ENCODE data around the gene VSTM2B.

VSTM2B gene

DNA sequence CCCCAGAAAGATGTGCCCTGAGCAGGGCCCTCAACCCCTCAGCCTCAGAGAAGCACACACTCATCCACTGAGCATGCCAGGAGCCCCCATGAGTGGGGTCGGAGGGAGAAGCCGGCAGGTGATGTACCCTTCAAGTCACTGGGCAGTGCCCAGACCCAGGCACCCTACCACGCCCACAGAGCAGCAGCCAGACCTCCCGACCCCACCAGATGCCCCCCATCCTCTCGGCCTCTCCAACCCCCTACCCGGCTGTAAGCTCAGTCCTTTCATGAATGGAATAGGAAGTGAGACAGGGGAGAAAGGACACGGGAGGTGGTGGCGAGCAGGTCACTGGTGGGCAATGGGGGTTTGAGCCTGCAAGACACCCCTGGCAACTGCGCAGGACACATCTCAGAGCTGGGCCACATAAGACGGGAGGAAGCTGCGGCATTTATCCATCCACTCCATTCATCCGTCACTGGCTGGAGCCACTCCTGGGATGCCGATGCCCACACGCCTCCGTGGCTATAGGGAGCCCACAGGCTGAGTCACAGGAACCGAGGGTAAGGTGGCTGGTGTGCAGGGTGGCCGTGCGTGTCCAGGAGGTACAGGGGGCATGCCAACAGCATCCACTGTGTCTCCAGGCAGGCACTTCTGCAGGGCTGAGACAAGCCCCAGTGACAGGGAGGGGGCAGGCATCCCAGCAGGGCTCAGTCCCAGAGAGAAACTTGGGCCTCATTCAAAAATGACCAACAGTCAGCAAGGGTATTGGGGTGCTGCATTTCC, 23.8 kb upstream of the VSTM2B start:
- no peak for DNase-seq
- H3K4me3 Mint-ChIP-seq, result no peak overlapping the region
- no peak for ATAC-seq (replicated peaks)
- no peak overlapping the region for H3K27ac Mint-ChIP-seq
- H3K27me3 Mint-ChIP-seq, result peaks cover 27 to 65% of the 10 kb centered on the region in 2 donors
- no peaks in the 10 kb centered on the region for H3K36me3 Mint-ChIP-seq (ENCODE audit: insufficient read depth)
- no peaks in the 10 kb centered on the region for H3K9me3 Mint-ChIP-seq
- no peaks in the 10 kb centered on the region for H3K4me1 Mint-ChIP-seq (ENCODE audit: low read depth in 2 of 2)

DNA sequence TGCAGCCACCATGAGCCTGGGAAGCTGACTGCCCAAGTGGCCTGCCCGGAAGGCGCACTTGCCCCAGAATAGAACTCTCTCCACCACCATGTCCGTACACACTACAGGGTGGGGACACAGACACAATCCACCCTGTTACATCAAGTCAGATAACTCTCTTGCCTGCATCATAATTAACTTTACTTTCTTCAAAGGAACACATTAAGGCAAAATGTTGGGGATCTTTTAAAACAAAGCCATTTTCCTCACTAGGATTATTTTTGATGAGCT, 23.3 kb upstream of the VSTM2B start:
- no peak for DNase-seq
- no peak overlapping the region for H3K4me3 Mint-ChIP-seq
- H3K27me3 Mint-ChIP-seq, result peaks cover 30 to 69% of the 10 kb centered on the region in 2 donors
- H3K9me3 Mint-ChIP-seq, result no peaks in the 10 kb centered on the region
- no peak for ATAC-seq (replicated peaks)
- no peaks in the 10 kb centered on the region for H3K36me3 Mint-ChIP-seq (ENCODE audit: insufficient read depth)
- H3K4me1 Mint-ChIP-seq (ENCODE audit: low read depth in 2 of 2), result no peaks in the 10 kb centered on the region
- no peak overlapping the region for H3K27ac Mint-ChIP-seq

DNA sequence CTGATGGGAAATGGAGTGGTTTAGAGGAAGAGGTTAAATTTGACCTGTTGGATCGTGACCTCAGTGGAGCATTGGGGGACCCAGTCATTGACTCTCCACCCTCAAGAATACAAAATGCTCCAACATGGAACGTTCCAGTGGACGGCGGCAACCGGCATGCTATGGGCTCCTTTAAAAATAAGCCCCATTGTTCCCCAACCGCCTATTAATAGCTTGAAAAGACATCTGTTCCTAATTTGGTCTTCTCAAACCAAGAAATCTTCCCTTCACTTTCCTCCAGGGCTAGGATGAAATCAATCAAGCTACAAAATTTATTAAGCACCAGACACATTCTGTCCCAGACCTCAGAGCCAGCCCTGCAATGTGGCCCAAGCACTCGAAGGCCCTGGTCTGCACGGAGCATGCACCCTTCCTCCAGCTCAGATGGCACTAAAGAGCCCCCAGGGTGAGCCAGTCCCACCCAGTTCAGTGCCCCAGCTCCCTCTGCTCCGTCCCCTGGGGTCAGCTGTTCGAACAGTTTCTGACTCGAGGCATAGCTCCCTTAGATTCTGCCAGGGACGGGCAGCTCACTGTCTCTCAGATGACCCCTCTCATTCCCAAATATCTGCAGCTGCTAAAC, 22.5 kb upstream of the VSTM2B start:
- DNase-seq (no peak), ATAC-seq (replicated peaks) (no peak)
- Mint-ChIP-seq H3K4me1 (ENCODE audit: low read depth in 2 of 2) (no peaks in the 10 kb centered on the region), H3K4me3 (no peak overlapping the region), H3K27ac (no peak overlapping the region), H3K9me3 (no peaks in the 10 kb centered on the region), H3K36me3 (ENCODE audit: insufficient read depth) (no peaks in the 10 kb centered on the region), H3K27me3 (peaks cover 37 to 76% of the 10 kb centered on the region in 2 donors)

DNA sequence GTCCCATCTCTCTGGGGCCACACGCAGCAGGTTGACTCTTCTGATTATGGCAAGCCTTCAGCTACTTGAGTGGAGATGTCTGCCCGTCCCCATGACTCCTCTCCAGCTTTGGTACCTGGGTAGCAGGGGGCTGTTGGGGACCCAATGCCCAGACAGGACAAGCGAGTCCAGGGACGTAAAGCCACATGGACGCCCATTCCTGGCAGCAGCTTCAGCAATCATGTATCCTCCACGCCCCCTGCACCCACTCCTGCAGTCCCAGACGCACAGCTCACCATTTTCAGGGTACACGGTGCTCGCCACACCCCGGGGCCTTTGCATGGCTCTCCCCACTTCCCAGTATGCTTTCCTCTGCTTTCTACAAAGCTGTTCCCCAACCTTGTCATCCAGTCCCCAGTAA, 22.0 kb upstream of the VSTM2B start:
- Mint-ChIP-seq H3K4me3 (no peak overlapping the region), H3K27me3 (peaks cover 40 to 76% of the 10 kb centered on the region in 2 donors), H3K9me3 (no peaks in the 10 kb centered on the region), H3K36me3 (ENCODE audit: insufficient read depth) (no peaks in the 10 kb centered on the region), H3K4me1 (ENCODE audit: low read depth in 2 of 2) (no peaks in the 10 kb centered on the region), H3K27ac (no peak overlapping the region)
- ATAC-seq (replicated peaks), result no peak
- no peak for DNase-seq

DNA sequence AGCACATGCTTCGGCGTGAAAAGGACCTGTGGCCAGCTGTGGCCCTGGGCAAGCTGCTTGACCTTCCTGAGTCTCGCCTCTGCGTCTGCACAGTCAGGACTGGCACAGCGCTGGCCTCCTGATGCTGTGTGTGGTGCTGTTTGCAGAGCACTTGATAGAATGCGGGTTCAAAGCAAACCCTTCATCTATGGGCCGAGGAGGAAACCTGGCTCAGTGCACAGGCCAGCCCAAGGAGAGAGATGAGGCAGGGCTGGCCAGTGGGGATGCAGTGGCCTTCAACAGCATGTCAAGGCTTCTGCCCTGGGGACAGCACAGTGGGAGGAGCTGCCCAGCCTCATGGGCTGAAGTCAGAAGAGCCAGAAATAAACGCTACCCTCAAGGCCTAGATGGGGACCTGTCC, 21.3 kb upstream of the VSTM2B start:
- Mint-ChIP-seq H3K27me3 (peaks cover 40 to 77% of the 10 kb centered on the region in 2 donors), H3K27ac (no peak overlapping the region), H3K36me3 (ENCODE audit: insufficient read depth) (no peaks in the 10 kb centered on the region), H3K4me3 (no peak overlapping the region), H3K9me3 (no peaks in the 10 kb centered on the region), H3K4me1 (ENCODE audit: low read depth in 2 of 2) (no peaks in the 10 kb centered on the region)
- DNase-seq (no peak), ATAC-seq (replicated peaks) (no peak)

DNA sequence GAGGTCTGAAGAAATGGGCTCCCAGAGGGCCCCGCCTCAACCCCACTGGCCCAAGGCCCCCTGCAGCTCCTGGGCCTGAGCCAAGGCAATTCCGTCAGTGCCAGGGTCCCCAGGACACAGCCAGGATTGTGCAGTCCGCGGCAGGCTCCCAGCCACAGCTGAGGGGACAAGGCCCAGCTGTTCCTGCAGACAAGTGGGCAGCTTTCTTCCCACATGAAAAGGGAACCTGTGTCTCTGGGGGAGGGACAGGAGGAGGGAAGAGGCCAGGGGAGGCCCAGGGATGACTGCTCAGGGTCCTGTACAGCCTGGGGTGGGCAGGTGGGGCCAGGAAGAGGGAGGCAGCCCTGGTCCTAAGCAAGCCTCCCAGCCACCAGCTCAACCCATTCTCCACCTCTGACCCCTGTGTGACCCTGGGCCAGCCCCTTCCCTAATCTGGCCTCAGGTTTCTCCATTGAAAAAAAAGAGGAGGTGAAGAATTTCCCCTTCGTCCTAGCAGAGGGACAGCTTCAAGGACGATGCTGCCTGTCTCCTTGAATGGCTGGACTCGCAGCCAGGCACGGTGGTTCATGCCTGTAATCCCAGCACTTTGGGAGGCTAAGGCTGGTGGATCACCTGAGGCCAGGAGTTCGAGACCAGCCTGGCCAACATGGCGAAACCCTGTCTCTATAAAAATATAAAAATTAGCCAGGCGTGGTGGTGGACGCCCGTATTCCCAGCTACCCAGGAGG, 20.5 kb upstream of the VSTM2B start:
- ATAC-seq (replicated peaks), result no peak
- Mint-ChIP-seq H3K27ac (no peak overlapping the region), H3K4me3 (no peak overlapping the region), H3K36me3 (ENCODE audit: insufficient read depth) (no peaks in the 10 kb centered on the region), H3K4me1 (ENCODE audit: low read depth in 2 of 2) (no peaks in the 10 kb centered on the region), H3K27me3 (peaks cover 48 to 79% of the 10 kb centered on the region in 2 donors), H3K9me3 (no peaks in the 10 kb centered on the region)
- DNase-seq, result no peak

DNA sequence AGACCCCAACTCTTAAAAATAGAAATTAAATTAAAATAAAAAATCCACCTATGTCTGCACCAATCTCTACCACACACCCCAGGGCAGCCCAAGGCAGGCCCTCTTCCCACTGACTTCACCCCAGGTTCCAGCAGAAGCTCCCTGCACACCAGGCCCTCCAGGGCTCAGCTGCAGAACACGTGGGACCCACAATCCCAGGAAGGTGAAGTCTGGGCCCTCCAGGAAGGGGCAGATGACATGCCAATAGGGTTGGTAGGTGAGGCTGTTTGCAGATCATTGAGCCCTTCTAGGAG, 19.2 kb upstream of the VSTM2B start:
- Mint-ChIP-seq H3K4me1 (ENCODE audit: low read depth in 2 of 2) (no peaks in the 10 kb centered on the region), H3K27ac (no peak overlapping the region), H3K27me3 (peaks cover 59 to 79% of the 10 kb centered on the region in 2 donors), H3K36me3 (ENCODE audit: insufficient read depth) (no peaks in the 10 kb centered on the region), H3K9me3 (no peaks in the 10 kb centered on the region), H3K4me3 (no peak overlapping the region)
- DNase-seq (no peak), ATAC-seq (replicated peaks) (no peak)

DNA sequence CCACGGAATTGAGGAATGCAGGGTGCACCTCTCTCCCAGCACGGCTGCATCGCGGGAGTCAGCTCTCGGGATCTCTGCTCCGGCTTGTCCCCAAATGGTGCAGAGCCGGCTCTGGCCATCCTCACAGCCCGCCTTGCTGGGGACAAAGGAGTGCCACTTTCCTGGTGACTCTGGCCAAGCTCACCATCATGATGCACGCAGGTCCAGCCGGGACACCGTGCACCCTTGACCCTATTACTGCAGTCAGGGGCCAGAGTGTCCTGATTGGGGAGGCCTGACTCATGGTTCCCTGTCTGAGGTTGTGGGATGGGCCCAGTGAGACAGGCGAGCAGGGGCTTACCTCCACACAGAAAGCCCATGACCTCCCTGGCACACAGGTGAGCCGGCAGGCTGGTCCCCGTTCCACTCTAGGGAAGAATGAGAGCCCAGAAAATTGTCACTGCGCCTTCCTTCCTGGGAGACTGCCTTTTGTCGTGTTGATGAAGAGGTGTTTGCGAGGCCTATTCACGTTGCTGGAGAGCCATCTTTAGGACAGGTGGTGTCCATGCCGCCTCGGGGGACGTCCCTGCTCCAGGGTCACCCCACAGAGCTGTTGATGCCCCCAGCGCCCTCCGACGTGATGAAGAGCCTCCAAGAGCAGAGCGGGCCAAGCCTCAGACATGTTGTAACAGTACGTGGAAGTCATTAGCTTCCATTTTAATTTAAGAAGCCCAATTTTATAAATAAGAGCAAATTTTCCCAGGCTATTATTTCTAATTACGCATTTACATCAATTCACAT, 18.5 kb upstream of the VSTM2B start:
- Mint-ChIP-seq H3K4me3 (no peak overlapping the region), H3K27me3 (peaks cover 65 to 79% of the 10 kb centered on the region in 2 donors), H3K9me3 (no peaks in the 10 kb centered on the region), H3K27ac (no peak overlapping the region), H3K4me1 (ENCODE audit: low read depth in 2 of 2) (no peaks in the 10 kb centered on the region), H3K36me3 (ENCODE audit: insufficient read depth) (no peaks in the 10 kb centered on the region)
- ATAC-seq (replicated peaks) (no peak), DNase-seq (no peak)

DNA sequence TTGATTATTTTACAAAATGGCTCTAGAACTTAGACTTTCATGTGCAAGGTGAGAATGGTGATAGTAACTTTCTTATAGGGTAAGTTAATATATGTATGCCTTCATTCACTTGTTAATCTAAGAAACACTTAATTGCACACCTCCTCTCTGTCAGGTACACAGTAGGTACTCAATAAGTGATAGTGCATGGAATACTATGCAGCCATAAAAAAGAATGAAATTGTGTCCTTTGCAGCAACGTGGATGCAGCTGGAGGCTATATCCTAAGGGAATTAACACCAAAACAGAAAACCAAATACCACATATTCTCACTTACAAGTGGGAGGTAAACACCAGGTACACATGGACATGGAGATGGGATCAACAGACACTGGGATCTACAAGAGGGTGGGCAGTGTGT, 17.6 kb upstream of the VSTM2B start:
- H3K4me3 Mint-ChIP-seq, result no peak overlapping the region
- no peak overlapping the region for H3K27ac Mint-ChIP-seq
- no peak for DNase-seq
- no peaks in the 10 kb centered on the region for H3K9me3 Mint-ChIP-seq
- no peaks in the 10 kb centered on the region for H3K36me3 Mint-ChIP-seq (ENCODE audit: insufficient read depth)
- H3K4me1 Mint-ChIP-seq (ENCODE audit: low read depth in 2 of 2), result no peaks in the 10 kb centered on the region
- peaks cover 69 to 85% of the 10 kb centered on the region in 2 donors for H3K27me3 Mint-ChIP-seq
- ATAC-seq (replicated peaks), result no peak

DNA sequence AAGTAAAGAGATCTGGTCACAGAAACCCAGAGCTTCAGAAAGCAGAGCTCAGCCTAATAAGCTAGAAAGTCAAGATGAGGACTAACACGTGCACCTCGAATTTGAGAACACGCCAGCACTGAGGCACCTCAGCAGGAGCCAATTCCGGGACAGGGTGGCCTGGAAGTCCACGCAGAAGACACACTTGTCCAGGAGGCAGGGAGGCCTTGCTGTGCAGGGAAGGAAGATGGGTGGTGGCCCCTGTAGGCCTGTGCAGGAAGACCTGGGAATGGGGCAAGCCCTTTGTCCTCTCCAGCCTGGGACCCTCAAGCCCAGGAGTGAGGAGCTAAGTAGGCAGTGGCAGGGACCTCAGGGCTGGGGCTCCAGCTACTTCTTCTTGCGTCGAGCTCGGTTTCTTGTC, 16.3 kb upstream of the VSTM2B start:
- Mint-ChIP-seq H3K4me1 (ENCODE audit: low read depth in 2 of 2) (no peaks in the 10 kb centered on the region), H3K27ac (no peak overlapping the region), H3K36me3 (ENCODE audit: insufficient read depth) (no peaks in the 10 kb centered on the region), H3K4me3 (no peak overlapping the region), H3K9me3 (no peaks in the 10 kb centered on the region), H3K27me3 (peaks cover 60 to 77% of the 10 kb centered on the region in 2 donors)
- ATAC-seq (replicated peaks), result no peak
- no peak for DNase-seq

DNA sequence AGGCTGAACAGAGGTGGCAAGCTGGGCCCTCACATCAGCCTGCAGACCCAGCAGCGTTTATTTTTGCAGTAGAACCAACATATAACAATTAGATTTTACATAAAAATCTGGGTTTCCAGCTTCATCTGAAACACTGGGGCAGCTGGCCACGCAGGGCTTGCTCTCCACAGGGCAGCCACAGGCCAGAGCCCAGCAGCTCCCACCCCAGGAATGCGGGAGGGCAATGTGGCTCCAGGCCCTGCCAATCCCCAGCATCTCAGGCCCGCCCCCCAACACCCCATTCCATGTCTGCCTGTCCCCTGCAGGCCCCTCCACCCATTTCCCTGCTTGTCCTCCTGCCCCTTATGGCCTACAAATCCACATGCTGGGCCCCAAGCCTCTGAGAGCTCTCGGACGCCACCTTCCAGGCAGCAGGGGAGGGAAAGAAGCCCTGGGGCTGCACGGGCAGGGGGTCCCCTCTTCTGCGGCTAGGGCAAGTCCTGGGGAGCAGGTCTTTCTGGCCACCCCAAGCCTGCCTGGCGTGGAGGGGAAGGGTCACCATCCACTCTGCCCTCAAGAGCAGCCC, 15.0 kb upstream of the VSTM2B start:
- no peak overlapping the region for H3K27ac Mint-ChIP-seq
- ATAC-seq (replicated peaks), result no peak

DNA sequence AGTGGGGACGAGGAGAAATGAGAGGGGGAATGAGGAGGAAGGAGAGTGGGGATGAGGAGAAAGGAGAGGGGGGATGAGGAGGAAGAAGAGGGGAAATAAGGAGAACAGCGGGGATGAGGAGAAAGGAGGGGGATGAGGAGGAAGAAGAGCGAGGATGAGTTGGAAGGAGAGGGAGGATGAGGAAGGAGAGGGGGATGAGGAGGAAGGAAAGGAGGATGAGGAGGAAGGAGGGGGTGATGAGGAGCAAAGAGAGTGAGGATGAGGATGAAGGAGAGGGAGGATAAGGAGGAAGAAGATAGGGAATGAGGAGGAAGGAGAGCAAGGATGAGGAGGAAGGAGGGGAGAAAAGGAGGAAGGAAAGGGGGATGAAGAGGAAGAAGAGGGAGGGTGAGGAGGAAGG, 14.0 kb upstream of the VSTM2B start:
- Mint-ChIP-seq H3K27ac (no peak overlapping the region), H3K4me3 (no peak overlapping the region), H3K27me3 (peaks cover 60 to 78% of the 10 kb centered on the region in 2 donors), H3K36me3 (ENCODE audit: insufficient read depth) (no peaks in the 10 kb centered on the region), H3K4me1 (ENCODE audit: low read depth in 2 of 2) (peaks cover 0 to 4% of the 10 kb centered on the region in 2 donors), H3K9me3 (no peaks in the 10 kb centered on the region)
- DNase-seq, result no peak
- no peak for ATAC-seq (replicated peaks)

More for the DNA sequence above, 15.0 kb upstream of the VSTM2B start:
- no peak for DNase-seq
- Mint-ChIP-seq H3K4me3 (no peak overlapping the region), H3K9me3 (no peaks in the 10 kb centered on the region), H3K36me3 (ENCODE audit: insufficient read depth) (no peaks in the 10 kb centered on the region), H3K27me3 (peaks cover 60 to 80% of the 10 kb centered on the region in 2 donors), H3K4me1 (ENCODE audit: low read depth in 2 of 2) (peaks cover 0 to 4% of the 10 kb centered on the region in 2 donors)

DNA sequence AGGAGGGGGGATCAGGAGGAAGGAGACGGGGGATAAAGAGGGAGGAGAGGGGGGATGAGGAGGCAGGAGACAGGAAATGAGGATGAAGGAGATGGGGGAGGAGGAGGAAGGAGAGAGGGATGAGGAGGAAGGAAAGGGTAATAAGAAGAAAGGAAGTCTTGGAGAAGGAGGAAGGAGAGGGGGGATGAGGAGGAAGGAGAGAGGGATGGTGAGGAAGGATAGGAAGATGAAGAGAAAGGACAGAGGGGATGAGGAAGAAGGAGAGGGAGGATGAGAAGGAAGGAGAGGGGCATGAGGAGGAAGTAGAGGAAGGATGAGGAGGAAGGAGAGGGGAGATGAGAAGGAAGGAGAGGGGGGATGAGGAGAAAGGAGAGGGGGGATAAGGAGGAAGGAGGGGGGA, 13.0 kb upstream of the VSTM2B start:
- Mint-ChIP-seq H3K27me3 (peaks cover 61 to 78% of the 10 kb centered on the region in 2 donors), H3K27ac (no peak overlapping the region), H3K4me3 (no peak overlapping the region), H3K36me3 (ENCODE audit: insufficient read depth) (no peaks in the 10 kb centered on the region), H3K9me3 (no peaks in the 10 kb centered on the region), H3K4me1 (ENCODE audit: low read depth in 2 of 2) (peaks cover 0 to 5% of the 10 kb centered on the region in 2 donors)
- ATAC-seq (replicated peaks) (no peak), DNase-seq (no peak)
